ENCODE measurements around the gene HTR2A. TPM values are rescaled to one million over a fixed set of nuclear protein-coding genes. Genes with fewer than 3 reads are reported as not detected.
"Not testable (repeated sequence)": the region's sequence is repeated elsewhere in the genome, so short reads cannot be mapped to it uniquely, and the experiment has no call there.

The HTR2A gene
- total RNA-seq, 1 experiment from 2014 or later, result not detected

DNA sequence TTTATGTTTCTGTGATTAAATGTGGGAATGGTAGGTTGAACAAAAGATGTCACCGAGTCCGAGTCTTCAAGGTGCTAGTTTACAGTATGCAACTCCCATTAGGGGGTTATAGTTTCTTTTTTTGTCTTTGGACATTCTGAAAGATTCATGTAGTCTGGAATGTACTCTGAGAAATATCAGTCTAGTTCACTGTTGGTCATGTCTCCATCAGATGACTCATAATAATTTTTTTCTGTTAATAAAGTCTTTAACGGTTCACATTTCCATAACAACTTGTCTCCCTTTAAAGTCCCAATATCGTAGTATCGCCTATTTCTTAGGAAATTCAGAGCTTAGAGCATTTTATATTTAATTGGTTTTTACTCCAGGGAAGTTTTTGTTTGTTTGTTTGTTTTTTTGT, 86.4 kb downstream of the HTR2A start (continued):
- TF ChIP-seq, protein P1, sequence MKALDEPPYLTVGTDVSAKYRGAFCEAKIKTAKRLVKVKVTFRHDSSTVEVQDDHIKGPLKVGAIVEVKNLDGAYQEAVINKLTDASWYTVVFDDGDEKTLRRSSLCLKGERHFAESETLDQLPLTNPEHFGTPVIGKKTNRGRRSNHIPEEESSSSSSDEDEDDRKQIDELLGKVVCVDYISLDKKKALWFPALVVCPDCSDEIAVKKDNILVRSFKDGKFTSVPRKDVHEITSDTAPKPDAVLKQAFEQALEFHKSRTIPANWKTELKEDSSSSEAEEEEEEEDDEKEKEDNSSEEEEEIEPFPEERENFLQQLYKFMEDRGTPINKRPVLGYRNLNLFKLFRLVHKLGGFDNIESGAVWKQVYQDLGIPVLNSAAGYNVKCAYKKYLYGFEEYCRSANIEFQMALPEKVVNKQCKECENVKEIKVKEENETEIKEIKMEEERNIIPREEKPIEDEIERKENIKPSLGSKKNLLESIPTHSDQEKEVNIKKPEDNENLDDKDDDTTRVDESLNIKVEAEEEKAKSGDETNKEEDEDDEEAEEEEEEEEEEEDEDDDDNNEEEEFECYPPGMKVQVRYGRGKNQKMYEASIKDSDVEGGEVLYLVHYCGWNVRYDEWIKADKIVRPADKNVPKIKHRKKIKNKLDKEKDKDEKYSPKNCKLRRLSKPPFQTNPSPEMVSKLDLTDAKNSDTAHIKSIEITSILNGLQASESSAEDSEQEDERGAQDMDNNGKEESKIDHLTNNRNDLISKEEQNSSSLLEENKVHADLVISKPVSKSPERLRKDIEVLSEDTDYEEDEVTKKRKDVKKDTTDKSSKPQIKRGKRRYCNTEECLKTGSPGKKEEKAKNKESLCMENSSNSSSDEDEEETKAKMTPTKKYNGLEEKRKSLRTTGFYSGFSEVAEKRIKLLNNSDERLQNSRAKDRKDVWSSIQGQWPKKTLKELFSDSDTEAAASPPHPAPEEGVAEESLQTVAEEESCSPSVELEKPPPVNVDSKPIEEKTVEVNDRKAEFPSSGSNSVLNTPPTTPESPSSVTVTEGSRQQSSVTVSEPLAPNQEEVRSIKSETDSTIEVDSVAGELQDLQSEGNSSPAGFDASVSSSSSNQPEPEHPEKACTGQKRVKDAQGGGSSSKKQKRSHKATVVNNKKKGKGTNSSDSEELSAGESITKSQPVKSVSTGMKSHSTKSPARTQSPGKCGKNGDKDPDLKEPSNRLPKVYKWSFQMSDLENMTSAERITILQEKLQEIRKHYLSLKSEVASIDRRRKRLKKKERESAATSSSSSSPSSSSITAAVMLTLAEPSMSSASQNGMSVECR (CRISPR knock-in tag; IDR thresholded peaks at IDR 0.05; ENCODE audit: borderline replicate concordance), result no peak
- no peak for TF ChIP-seq ZNF396 (CRISPR knock-in tag; IDR thresholded peaks at IDR 0.05; ENCODE audit: borderline replicate concordance)
- no peak for TF ChIP-seq SMAD4 (CRISPR knock-in tag; IDR thresholded peaks at IDR 0.05)
- TF ChIP-seq IRF2 (CRISPR knock-in tag; IDR thresholded peaks at IDR 0.05; ENCODE audit: borderline replicate concordance, low read depth), result no peak
- TF ChIP-seq NFATC4 (CRISPR knock-in tag; IDR thresholded peaks at IDR 0.05), result no peak
- TF ChIP-seq ZNF416 (CRISPR knock-in tag; IDR thresholded peaks at IDR 0.05), result no peak

DNA sequence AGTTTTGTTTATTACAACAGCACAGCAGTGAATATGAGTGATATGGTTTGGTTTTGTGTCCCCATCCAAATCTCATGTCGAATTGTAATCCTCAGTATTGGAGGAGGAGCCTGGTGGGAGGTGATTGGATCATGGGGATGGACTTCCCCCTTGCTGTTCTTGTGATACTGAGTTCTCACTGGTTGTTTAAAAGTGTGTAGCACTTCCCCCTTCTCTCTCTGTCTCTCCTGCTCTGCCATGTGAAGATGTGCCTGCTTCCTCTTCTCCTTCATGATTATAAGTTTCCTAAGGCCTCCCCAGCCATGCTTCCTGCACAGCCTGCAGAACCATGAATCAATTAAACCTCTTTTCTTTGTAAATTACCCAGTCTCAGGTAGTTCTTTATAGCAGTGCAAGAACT, 91.9 kb downstream of the HTR2A start:
- CTCF ChIA-PET, POLR2A ChIA-PET, H3K4me1 Mint-ChIP-seq: not testable (repeated sequence)

DNA sequence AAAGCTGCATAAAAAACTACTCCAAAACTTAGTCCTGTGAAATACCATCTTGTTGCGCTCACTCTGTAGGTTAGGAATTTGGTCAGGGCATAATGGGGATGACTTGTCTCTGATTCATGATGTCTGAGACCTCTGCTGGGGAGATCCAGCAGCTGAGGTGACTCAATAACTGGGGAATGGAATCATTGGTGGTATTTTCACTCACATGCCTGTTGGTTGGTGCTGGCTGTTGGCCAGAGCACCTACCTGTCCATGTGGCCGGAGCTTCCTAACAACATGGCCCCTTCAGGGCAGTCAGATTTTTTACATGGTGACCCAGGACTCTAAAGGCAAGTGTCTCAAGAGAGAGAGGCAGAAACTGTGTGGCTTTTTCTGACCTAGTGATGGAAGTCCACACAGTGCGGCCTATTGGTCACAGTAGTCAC, 92.5 kb downstream of the HTR2A start:
- no peak for DNase-seq (ENCODE audit: low spot score)
- H3K4me1 Mint-ChIP-seq, result no peaks in the 10 kb centered on the region
- H3K36me3 Mint-ChIP-seq, result no peaks in the 10 kb centered on the region
- ChIA-PET POLR2A (no interaction called here), CTCF (no interaction called here)
- H3K4me3 Mint-ChIP-seq, result no peak overlapping the region
- no peaks in the 10 kb centered on the region; the same call in 1 of the 2 replicates for H3K27me3 Mint-ChIP-seq (ENCODE audit: low read depth)
- no peak overlapping the region for H3K27ac Mint-ChIP-seq
- no peak for ATAC-seq
- TF ChIP-seq, protein P2, sequence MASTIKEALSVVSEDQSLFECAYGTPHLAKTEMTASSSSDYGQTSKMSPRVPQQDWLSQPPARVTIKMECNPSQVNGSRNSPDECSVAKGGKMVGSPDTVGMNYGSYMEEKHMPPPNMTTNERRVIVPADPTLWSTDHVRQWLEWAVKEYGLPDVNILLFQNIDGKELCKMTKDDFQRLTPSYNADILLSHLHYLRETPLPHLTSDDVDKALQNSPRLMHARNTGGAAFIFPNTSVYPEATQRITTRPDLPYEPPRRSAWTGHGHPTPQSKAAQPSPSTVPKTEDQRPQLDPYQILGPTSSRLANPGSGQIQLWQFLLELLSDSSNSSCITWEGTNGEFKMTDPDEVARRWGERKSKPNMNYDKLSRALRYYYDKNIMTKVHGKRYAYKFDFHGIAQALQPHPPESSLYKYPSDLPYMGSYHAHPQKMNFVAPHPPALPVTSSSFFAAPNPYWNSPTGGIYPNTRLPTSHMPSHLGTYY (CRISPR knock-in tag; IDR thresholded peaks at IDR 0.05), result no peak
- TF ChIP-seq, protein P3, sequence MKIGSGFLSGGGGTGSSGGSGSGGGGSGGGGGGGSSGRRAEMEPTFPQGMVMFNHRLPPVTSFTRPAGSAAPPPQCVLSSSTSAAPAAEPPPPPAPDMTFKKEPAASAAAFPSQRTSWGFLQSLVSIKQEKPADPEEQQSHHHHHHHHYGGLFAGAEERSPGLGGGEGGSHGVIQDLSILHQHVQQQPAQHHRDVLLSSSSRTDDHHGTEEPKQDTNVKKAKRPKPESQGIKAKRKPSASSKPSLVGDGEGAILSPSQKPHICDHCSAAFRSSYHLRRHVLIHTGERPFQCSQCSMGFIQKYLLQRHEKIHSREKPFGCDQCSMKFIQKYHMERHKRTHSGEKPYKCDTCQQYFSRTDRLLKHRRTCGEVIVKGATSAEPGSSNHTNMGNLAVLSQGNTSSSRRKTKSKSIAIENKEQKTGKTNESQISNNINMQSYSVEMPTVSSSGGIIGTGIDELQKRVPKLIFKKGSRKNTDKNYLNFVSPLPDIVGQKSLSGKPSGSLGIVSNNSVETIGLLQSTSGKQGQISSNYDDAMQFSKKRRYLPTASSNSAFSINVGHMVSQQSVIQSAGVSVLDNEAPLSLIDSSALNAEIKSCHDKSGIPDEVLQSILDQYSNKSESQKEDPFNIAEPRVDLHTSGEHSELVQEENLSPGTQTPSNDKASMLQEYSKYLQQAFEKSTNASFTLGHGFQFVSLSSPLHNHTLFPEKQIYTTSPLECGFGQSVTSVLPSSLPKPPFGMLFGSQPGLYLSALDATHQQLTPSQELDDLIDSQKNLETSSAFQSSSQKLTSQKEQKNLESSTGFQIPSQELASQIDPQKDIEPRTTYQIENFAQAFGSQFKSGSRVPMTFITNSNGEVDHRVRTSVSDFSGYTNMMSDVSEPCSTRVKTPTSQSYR (CRISPR knock-in tag; IDR thresholded peaks at IDR 0.05), result no peak
- TF ChIP-seq TEAD4 (CRISPR knock-in tag; IDR thresholded peaks at IDR 0.05), result no peak
- no peak for TF ChIP-seq FOXJ3 (CRISPR knock-in tag; IDR thresholded peaks at IDR 0.05; ENCODE audit: borderline replicate concordance)
- TF ChIP-seq, protein P4, sequence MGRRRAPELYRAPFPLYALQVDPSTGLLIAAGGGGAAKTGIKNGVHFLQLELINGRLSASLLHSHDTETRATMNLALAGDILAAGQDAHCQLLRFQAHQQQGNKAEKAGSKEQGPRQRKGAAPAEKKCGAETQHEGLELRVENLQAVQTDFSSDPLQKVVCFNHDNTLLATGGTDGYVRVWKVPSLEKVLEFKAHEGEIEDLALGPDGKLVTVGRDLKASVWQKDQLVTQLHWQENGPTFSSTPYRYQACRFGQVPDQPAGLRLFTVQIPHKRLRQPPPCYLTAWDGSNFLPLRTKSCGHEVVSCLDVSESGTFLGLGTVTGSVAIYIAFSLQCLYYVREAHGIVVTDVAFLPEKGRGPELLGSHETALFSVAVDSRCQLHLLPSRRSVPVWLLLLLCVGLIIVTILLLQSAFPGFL (CRISPR knock-in tag; IDR thresholded peaks at IDR 0.05; ENCODE audit: borderline replicate concordance), result no peak
- no peak for TF ChIP-seq NFATC4 (CRISPR knock-in tag; IDR thresholded peaks at IDR 0.05)
- no peak for TF ChIP-seq FOXP1 (CRISPR knock-in tag; IDR thresholded peaks at IDR 0.05; ENCODE audit: borderline replicate concordance)
- TF ChIP-seq, protein P5, sequence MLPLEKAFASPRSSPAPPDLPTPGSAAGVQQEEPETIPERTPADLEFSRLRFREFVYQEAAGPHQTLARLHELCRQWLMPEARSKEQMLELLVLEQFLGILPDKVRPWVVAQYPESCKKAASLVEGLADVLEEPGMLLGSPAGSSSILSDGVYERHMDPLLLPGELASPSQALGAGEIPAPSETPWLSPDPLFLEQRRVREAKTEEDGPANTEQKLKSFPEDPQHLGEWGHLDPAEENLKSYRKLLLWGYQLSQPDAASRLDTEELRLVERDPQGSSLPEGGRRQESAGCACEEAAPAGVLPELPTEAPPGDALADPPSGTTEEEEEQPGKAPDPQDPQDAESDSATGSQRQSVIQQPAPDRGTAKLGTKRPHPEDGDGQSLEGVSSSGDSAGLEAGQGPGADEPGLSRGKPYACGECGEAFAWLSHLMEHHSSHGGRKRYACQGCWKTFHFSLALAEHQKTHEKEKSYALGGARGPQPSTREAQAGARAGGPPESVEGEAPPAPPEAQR (CRISPR knock-in tag; IDR thresholded peaks at IDR 0.05), result no peak
- TF ChIP-seq ZNF232 (CRISPR knock-in tag; IDR thresholded peaks at IDR 0.05), result no peak
- TF ChIP-seq ESRRA (CRISPR knock-in tag; IDR thresholded peaks at IDR 0.05; ENCODE audit: borderline replicate concordance), result no peak
- H3K9me3 Mint-ChIP-seq, result peaks cover 4% of the 10 kb centered on the region; the same call in 1 of the 2 replicates

More for the DNA sequence above, 91.9 kb downstream of the HTR2A start:
- not testable (repeated sequence) for H3K9me3 Mint-ChIP-seq; H3K36me3 Mint-ChIP-seq; H3K27ac Mint-ChIP-seq; H3K4me3 Mint-ChIP-seq; ATAC-seq; H3K27me3 Mint-ChIP-seq (ENCODE audit: low read depth); DNase-seq (ENCODE audit: low spot score)

All from WTC11 (cell line).